ENCODE results near the gene SGSM1. TPM values are rescaled to one million over a fixed set of nuclear protein-coding genes. Genes with fewer than 3 reads are reported as not detected.
A peak's percentile ranks its signal among the peaks of the same experiment; 100 is the strongest.

The SGSM1 gene
- polyA plus RNA-seq, 1 of the 3 experiments (the other 2 are of a cell fraction), result 0.15 TPM

GRCh38 chr22:24894220-24894975 is 88.4 kb downstream of the SGSM1 start:
- Histone ChIP-seq H3K27ac (ENCODE audit: low read depth in 2 of 2, low read length in 1 of 2) (peak overlapping the region; percentile 76 to 94), H3K4me3 (ENCODE audit: low read depth in 2 of 2, low read length in 1 of 2) (peak overlapping the region in 1 of 2 experiments; percentile 47; a peak in 2 of 4 replicates)

More at GRCh38 chr22:24894220-24894975, 88.4 kb downstream of the SGSM1 start:
- Histone ChIP-seq H4K20me1 (ENCODE audit: insufficient read depth) (no peaks in the 10 kb centered on the region), H3K9me3 (no peaks in the 10 kb centered on the region), H3K9ac (no peak overlapping the region), H3K9me2 (no peaks in the 10 kb centered on the region), H3K27me3 (ENCODE audit: insufficient read depth) (no peaks in the 10 kb centered on the region; the same call in 1 of the 2 replicates), H3K4me2 (peak overlapping the region; percentile 66), H3K4me1 (ENCODE audit: control insufficient read depth in 1 of 2, insufficient read depth in 2 of 2, low read depth in 1 of 2, low read length in 1 of 2) (peaks cover 5 to 19% of the 10 kb centered on the region in 2 experiments; a peak in 3 of 4 replicates), H3F3A (replicated peaks; ENCODE audit: insufficient read depth) (peaks cover 10% of the 10 kb centered on the region), H3K36me3 (replicated peaks in 1 of 2; ENCODE audit: control insufficient read depth in 1 of 2, insufficient read depth in 2 of 2, low read length in 1 of 2) (no peaks in the 10 kb centered on the region), H3K79me2 (ENCODE audit: insufficient read depth) (no peaks in the 10 kb centered on the region), H2AFZ (ENCODE audit: low read depth) (peak overlapping the region; percentile 67; the same call in 1 of the 2 replicates)
- ChIA-PET CTCF (interaction anchor here (0.7 to 2.6 kb wide), 6 partner anchors 18 to 126 kb away, joined by 3 to 14 read pairs (median 6); no protein-coding TSS in a partner anchor), POLR2A (no interaction called here)
- WGBS (ENCODE audit: low lambda C conversion rate), result 11% methylated on average over 16 of the region's 16 CpGs
- peak; percentile 81 for DNase-seq
- peak in 1 of 2 experiments; percentile 74; a peak in 1 of 4 replicates for TF ChIP-seq EP300 (IDR thresholded peaks at IDR 0.05; ENCODE audit: borderline replicate concordance in 1 of 2, low read depth in 1 of 2, low read length in 1 of 2)
- TF ChIP-seq ZBTB33 (IDR thresholded peaks at IDR 0.05; ENCODE audit: borderline replicate concordance, low read depth), result no peak
- no peak for TF ChIP-seq EZH2phosphoT487 (IDR thresholded peaks at IDR 0.05; ENCODE audit: borderline replicate concordance, low read depth)
- TF ChIP-seq USF2 (IDR thresholded peaks at IDR 0.05; ENCODE audit: borderline replicate concordance, low read depth, low read length), result peak; percentile 45; the same call in 1 of the 2 replicates
- TF ChIP-seq FOXJ3 (CRISPR knock-in tag; IDR thresholded peaks at IDR 0.05), result no peak; the same call in 1 of the 2 replicates
- peak; percentile 47; the same call in 1 of the 2 replicates for TF ChIP-seq GABPA (IDR thresholded peaks at IDR 0.05; ENCODE audit: low read depth)
- TF ChIP-seq FOSL2 (IDR thresholded peaks at IDR 0.05; ENCODE audit: borderline replicate concordance, low read depth), result peak; percentile 83
- TF ChIP-seq POLR2AphosphoS5 (IDR thresholded peaks at IDR 0.05; ENCODE audit: low read depth, low read length), result peak; percentile 36; the same call in 1 of the 2 replicates
- no peak for TF ChIP-seq FOXM1 (IDR thresholded peaks at IDR 0.05; ENCODE audit: low read depth)
- peak; percentile 60 for TF ChIP-seq JUND (IDR thresholded peaks at IDR 0.05)
- peak; percentile 97 for TF ChIP-seq MXI1 (IDR thresholded peaks at IDR 0.05; ENCODE audit: low read depth, low read length)
- no peak for TF ChIP-seq MEF2A (IDR thresholded peaks at IDR 0.05; ENCODE audit: borderline replicate concordance, low read depth)
- TF ChIP-seq USF1 (IDR thresholded peaks at IDR 0.05; ENCODE audit: borderline replicate concordance, low read depth), result peak; percentile 81; the same call in 1 of the 2 replicates
- TF ChIP-seq RAD21 (IDR thresholded peaks at IDR 0.05; ENCODE audit: low read length), result no peak
- peak; percentile 59; the same call in 1 of the 2 replicates for TF ChIP-seq SIN3A (IDR thresholded peaks at IDR 0.05; ENCODE audit: borderline replicate concordance, low read depth, low read length)
- peak; percentile 61 for TF ChIP-seq PBX3 (IDR thresholded peaks at IDR 0.05)
- no peak for TF ChIP-seq TAF1 (IDR thresholded peaks at IDR 0.05; ENCODE audit: borderline replicate concordance, low read depth, low read length)
- peak; percentile 98 for TF ChIP-seq MAX (IDR thresholded peaks at IDR 0.05; ENCODE audit: low read depth)
- peak; percentile 88 for TF ChIP-seq NFIC (IDR thresholded peaks at IDR 0.05; ENCODE audit: borderline replicate concordance)
- TF ChIP-seq GATA2 (CRISPR knock-in tag; IDR thresholded peaks at IDR 0.05), result 0 out of 2 replicates have a peak, but pooled peaks have one; percentile 37
- peak; percentile 92 for TF ChIP-seq TCF12 (IDR thresholded peaks at IDR 0.05)
- TF ChIP-seq RXRA (IDR thresholded peaks at IDR 0.05; ENCODE audit: borderline replicate concordance, low read depth), result peak; percentile 53; the same call in 1 of the 2 replicates
- TF ChIP-seq CHD2 (IDR thresholded peaks at IDR 0.05; ENCODE audit: low read length, partially characterized antibody), result peak; percentile 77
- peak; percentile 46; the same call in 1 of the 2 replicates for TF ChIP-seq RCOR1 (IDR thresholded peaks at IDR 0.05; ENCODE audit: low read length)
- no peak for TF ChIP-seq NRF1 (IDR thresholded peaks at IDR 0.05; ENCODE audit: low read depth, low read length)
- TF ChIP-seq ELF1 (IDR thresholded peaks at IDR 0.05), result peak; percentile 72; the same call in 1 of the 2 replicates

All from SK-N-SH (cell line).